PFSK-1 (cell line): Measurements from ENCODE around the gene TRIM34.

Experiments used
- POLR2AphosphoS5 ChIP-seq: IDR thresholded peaks from 2 replicates; pipeline ENCODE4 v1.6.1; 2012; ENCODE audit warnings: low read depth, mild to moderate bottlenecking, control low read depth, low read length, moderate library complexity
- SIN3A ChIP-seq: IDR thresholded peaks from 2 replicates; pipeline ENCODE4 v1.6.1; 2012; ENCODE audit warnings: mild to moderate bottlenecking, low read length, moderate library complexity, borderline replicate concordance; ENCODE audit not compliant: insufficient read depth
- TAF1 ChIP-seq: IDR thresholded peaks from 2 replicates; pipeline ENCODE4 v1.6.1; 2012; ENCODE audit warnings: low read length, control low read depth, borderline replicate concordance; ENCODE audit not compliant: insufficient read depth
- TF ChIP-seq, protein P1 (sequence below), 2 experiments: IDR thresholded peaks; 2 replicates each; pipeline versions ENCODE4 v1.6.1 to v1.8.0; 2011 to 2012; ENCODE audit warnings: low read depth in 2 of 2, low read length in 2 of 2, control low read depth in 1 of 2, inconsistent platforms in 1 of 2, mild to moderate bottlenecking in 1 of 2, moderate library complexity in 1 of 2; ENCODE audit not compliant: insufficient read depth in 1 of 2

DNA sequence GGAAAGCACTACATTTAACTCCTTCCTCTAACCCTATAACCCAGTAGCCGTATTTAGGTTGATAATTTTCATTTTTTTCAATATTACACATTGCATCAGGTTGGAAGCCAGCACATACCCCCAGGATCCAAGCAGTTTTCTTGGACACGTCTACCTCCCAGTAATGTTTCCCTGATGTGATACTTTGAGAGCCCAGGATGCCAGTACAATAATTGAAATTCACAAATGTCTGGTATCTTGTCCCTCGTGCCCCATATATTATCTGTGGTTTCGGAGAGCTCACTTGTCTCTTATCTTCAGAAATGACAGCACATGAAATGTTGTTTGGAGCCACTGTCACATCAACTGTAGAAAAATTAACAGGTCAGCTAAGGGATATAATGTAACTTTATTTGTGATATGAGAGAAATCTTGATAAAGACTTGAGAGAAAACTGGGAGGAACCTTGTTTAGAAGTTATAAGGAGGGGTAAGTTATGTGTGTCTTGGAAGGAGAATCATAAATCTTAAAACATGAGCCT, 40.3 kb downstream of the TRIM34 start:
- TF ChIP-seq TAF1 = no peak
- TF ChIP-seq SIN3A = no peak
- TF ChIP-seq, protein P1, sequence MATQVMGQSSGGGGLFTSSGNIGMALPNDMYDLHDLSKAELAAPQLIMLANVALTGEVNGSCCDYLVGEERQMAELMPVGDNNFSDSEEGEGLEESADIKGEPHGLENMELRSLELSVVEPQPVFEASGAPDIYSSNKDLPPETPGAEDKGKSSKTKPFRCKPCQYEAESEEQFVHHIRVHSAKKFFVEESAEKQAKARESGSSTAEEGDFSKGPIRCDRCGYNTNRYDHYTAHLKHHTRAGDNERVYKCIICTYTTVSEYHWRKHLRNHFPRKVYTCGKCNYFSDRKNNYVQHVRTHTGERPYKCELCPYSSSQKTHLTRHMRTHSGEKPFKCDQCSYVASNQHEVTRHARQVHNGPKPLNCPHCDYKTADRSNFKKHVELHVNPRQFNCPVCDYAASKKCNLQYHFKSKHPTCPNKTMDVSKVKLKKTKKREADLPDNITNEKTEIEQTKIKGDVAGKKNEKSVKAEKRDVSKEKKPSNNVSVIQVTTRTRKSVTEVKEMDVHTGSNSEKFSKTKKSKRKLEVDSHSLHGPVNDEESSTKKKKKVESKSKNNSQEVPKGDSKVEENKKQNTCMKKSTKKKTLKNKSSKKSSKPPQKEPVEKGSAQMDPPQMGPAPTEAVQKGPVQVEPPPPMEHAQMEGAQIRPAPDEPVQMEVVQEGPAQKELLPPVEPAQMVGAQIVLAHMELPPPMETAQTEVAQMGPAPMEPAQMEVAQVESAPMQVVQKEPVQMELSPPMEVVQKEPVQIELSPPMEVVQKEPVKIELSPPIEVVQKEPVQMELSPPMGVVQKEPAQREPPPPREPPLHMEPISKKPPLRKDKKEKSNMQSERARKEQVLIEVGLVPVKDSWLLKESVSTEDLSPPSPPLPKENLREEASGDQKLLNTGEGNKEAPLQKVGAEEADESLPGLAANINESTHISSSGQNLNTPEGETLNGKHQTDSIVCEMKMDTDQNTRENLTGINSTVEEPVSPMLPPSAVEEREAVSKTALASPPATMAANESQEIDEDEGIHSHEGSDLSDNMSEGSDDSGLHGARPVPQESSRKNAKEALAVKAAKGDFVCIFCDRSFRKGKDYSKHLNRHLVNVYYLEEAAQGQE (IDR thresholded peaks at IDR 0.05; ENCODE audit: insufficient read depth in 1 of 2, low read depth in 2 of 2, low read length in 2 of 2) = no peak
- no peak for TF ChIP-seq POLR2AphosphoS5
